ENCODE data around the gene ANAPC16.
"Not testable (repeated sequence)": the region's sequence is repeated elsewhere in the genome, so short reads cannot be mapped to it uniquely, and the experiment has no call there.

ANAPC16 gene

GRCh38 chr10:72211832-72212231 lies 4.0 kb upstream of the ANAPC16 start:
- DNase-seq (ENCODE audit: low read depth), result not testable (repeated sequence)

- DNase-seq (ENCODE audit: low read depth), result no peak
Observed at GRCh38 chr10:72218325-72218724, 2.5 kb downstream of the ANAPC16 start.

DNA sequence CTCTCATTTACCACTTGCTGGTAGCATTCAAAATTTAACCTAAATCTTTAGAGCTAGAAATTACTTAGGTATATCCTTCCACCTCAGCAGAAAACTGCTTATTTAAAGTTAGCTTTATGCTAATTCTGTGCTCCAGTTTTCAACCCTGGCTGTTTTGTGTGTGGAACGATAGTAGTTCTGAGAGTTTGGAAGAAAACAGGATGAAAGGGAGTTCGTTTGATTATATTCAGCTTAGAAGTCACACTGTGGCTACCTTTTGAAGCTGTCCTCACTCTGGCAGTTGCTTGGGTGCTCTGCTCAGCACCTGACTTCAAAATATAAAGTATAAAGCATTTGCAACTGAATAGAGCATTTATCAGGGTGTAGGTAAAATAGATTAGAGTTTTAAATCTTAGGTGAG lies 2.9 kb downstream of the ANAPC16 start:
- no peak for DNase-seq (ENCODE audit: low read depth)

- DNase-seq (ENCODE audit: low read depth), result no peak
Observed at GRCh38 chr10:72219235-72219814, 3.5 kb downstream of the ANAPC16 start.

- DNase-seq (ENCODE audit: low read depth), result no peak
Observed at GRCh38 chr10:72220637-72221036, 4.8 kb downstream of the ANAPC16 start.

- DNase-seq (ENCODE audit: low read depth), result no peak
Observed at GRCh38 chr10:72221278-72221677, 5.5 kb downstream of the ANAPC16 start.

DNA sequence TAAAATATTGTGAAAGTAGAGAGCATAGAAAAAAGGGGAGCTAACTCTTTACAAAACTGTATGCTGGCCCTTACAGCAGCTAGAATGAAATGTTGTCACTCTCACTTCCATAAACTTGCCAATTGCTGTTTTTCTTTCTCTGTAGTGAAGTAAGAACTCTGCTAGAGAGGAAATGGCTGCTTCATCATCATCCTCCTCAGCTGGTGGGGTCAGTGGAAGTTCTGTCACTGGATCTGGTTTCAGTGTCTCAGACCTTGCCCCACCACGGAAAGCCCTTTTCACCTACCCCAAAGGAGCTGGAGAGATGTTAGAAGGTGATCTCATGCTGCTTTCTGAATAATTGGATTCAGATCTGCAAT lies 7.9 kb downstream of the ANAPC16 start:
- no peak for DNase-seq (ENCODE audit: low read depth)

GRCh38 chr10:72224191-72224590 lies 8.4 kb downstream of the ANAPC16 start:
- DNase-seq (ENCODE audit: low read depth), result not testable (repeated sequence)

GRCh38 chr10:72226418-72227027 lies 10.7 kb downstream of the ANAPC16 start:
- DNase-seq (ENCODE audit: low read depth), result no peak

DNA sequence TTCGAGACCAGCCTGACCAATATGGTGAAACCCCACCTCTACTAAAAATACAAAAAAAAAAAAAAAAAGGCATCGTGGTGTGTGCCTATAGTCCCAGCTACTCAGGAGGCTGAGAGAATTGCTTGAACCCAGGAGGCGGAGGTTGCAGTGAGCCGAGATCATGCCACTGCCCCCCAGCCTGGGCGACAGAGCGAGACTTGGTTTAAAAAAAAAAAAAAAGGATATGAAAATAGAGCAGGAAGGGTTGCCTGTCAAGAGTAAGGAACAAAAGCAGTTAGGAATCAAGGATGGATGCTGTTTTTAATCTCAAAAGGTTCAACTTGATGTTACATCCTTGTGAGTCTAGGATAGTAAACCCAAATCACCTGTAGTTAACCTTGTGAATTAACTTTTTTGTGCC lies 12.0 kb downstream of the ANAPC16 start:
- no peak for DNase-seq (ENCODE audit: low read depth)

GRCh38 chr10:72228318-72228751 lies 12.5 kb downstream of the ANAPC16 start:
- no peak for DNase-seq (ENCODE audit: low read depth)

GRCh38 chr10:72229261-72230251 lies 13.7 kb downstream of the ANAPC16 start:
- DNase-seq (ENCODE audit: low read depth), result no peak

DNA sequence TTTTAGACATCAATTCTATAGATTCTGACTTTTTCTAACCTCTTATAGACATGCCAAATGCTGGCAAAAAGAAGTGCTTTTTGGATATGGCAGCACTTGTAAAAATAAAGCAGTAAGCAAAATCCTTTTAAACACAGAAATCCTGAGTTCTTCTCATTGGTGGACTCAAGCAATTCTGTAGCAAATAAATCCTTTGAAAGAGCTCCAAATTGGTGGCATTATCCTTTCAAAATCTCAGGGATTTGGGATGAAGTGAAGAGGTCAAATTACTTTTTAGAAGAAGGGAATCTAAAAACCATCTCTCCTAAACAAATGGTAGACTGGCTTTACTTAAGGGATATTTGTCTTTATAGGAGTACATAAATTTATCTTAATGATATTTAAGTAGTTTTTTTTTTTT lies 17.8 kb downstream of the ANAPC16 start:
- no peak for DNase-seq (ENCODE audit: low read depth)

DNA sequence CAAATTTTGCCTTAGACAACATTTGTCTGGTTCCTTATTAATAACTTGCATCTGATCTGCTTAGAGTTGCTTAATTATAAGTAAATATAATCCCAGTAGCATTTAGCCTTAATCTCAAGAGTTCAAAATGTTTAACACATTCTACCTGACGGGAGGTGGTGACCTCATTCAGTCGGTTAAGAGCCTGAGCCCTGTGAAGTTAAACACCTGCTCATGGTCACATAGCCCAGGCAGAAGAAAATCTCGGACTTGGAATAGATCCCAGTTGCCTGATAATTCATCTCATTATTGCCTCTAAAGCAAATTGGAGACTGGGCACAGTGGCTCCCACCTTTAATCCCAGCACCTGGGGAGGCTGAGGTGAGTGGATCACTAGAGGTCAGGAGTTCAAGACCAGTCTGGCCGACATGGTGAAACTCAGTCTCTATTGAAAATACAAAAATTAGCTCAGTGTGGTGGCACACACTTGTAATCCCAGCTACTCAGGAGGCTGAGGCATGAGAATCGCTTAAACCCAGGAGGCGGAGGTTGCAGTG lies 18.8 kb downstream of the ANAPC16 start:
- DNase-seq (ENCODE audit: low read depth), result no peak

DNA sequence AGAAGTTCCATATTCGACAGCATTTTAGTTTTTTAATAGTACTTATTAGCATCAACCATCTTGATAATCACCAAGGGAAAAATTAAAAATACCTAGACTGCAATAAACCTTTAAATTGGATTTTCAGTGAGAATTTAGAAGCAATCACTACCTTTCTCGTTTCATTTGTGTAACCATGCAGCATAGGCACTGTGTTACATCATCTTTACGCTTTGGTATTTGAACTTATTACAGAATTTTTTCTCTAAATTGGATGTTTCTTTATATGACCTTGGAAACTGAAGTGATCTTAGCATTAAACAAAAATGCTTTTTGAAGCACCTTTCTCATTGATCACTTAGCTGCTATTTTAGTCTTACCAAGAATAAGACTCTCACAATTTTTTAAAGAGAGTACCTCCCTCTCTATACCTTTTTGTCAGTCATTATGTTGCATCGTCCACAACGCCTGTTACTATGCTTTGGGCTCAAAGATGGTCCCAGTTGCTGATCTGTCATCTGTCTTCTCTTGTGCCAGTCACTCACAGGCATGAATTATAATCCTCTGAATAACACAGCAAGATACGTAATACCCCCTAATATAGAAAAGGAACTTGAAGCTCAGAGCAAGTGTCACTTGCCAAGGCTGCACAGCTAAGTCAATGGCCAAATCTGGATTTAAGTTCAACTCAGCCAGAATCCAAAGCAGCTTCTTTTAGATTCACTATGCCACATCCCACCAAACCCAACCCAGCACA lies 19.9 kb downstream of the ANAPC16 start:
- no peak for DNase-seq (ENCODE audit: low read depth)

DNA sequence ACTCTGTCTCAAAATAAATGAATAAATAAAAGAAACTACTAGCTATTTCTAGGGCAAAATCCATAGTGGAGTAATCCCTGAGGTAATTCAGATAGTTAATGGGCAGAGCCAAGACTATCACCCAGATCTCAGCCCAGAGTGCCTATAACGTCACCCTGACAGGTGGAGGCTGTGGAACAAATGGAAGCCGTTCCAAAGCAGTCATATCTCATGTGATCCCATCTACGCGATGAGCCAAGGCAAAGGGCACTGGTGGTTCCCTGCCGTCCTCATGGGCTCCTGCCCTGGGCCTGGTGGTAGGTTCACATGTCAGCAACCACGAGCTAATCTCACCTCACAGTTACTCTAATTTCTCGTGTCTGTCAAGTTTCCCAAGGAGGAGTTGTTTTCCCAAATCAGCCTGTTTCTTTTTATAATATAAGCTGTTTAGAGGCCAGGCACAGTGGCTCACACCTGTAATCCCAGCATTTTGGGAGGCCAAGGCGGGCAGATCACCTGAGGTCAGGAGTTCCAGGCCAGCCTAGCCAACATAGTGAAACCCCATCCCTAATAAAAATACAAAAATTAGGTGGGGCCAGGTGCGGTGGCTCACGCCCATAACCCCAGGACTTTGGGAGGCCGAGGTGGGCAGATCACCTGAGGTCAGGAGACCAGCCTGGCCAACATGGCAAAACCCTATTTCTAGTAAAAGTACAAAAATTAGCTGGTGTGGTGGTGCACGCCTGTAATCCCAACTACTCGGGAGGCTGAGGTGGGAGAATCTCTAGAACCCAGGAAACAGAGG lies 22.8 kb downstream of the ANAPC16 start:
- no peak for DNase-seq (ENCODE audit: low read depth)

DNA sequence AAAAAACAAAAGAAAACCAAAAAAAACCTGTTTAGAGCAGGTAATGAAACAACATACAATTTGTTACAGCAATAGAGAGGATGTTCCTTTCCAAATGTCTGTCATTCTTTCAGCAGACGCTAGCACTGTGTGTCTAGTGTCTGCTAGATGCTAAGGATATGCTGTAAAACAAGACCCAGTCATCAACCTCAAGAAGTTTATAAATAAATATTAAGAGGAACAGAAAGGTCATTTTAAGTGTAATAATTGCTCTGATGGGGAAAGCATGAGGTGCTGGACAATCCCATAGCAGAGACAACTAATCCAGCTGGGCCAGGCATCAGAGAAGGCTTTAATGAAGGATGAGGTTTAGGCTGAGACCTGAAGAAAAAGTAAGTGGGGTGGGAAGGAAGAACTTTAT lies 23.6 kb downstream of the ANAPC16 start:
- DNase-seq (ENCODE audit: low read depth), result no peak

DNA sequence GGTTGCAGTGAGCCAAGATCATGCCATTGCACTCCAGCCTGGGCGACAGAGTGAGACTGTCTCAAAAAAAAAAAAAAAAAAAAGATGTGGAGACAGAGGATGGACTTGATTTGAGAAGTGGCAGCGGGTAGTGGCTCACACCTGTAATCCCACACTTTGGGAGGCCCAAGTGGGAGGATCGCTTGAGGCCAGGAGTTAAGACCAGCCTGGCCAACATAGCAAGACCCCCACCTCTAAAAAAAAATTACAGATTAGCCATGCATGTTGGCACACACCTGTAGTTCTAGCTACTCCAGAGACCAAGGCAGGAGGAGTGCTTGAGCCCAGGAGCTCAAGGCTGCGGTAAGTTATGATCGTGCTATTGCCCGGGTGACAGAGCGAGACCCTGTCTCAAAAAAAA lies 24.6 kb downstream of the ANAPC16 start:
- no peak for DNase-seq (ENCODE audit: low read depth)

GRCh38 chr10:72241691-72242252 lies 26.0 kb downstream of the ANAPC16 start:
- DNase-seq (ENCODE audit: low read depth), result no peak

DNA sequence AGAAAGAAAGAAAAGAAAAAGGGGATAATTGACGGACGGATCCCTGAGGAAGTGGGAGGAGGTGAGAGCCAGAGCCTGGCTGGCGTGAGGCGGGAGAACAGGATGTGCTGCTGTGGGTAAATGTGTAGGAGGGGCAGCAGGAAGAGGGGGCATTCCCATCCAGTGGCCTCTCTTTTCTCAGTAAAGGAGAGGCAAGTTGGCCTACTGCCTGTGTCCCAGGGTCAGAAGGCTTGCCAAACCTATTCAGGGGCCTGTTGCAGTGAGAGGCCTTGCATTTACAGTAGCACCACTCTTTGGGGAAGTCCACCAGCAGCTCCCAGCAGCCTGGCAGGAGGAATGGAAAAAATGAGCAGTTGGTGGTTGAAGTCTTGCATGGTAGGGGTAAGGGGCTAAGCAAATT lies 26.9 kb downstream of the ANAPC16 start:
- no peak for DNase-seq (ENCODE audit: low read depth)

Measured in stimulated activated CD4-positive, alpha-beta T cell treated with anti-CD3 and anti-CD28 coated beads, Interleukin-2, amount 100 ng/mL, for 4 hours (primary cell).